EH (cell line): ENCODE data around the gene RNASEH2C.
A peak's percentile ranks its signal among the peaks of the same experiment; 100 is the strongest.
"Not testable (repeated sequence)": the region's sequence is repeated elsewhere in the genome, so short reads cannot be mapped to it uniquely, and the experiment has no call there.

Experiments used
- DNase-seq: peaks from one replicate; pipeline ENCODE4 v3.0.0-alpha.2; 2015; ENCODE audit warnings: low read depth

Gene RNASEH2C

DNA sequence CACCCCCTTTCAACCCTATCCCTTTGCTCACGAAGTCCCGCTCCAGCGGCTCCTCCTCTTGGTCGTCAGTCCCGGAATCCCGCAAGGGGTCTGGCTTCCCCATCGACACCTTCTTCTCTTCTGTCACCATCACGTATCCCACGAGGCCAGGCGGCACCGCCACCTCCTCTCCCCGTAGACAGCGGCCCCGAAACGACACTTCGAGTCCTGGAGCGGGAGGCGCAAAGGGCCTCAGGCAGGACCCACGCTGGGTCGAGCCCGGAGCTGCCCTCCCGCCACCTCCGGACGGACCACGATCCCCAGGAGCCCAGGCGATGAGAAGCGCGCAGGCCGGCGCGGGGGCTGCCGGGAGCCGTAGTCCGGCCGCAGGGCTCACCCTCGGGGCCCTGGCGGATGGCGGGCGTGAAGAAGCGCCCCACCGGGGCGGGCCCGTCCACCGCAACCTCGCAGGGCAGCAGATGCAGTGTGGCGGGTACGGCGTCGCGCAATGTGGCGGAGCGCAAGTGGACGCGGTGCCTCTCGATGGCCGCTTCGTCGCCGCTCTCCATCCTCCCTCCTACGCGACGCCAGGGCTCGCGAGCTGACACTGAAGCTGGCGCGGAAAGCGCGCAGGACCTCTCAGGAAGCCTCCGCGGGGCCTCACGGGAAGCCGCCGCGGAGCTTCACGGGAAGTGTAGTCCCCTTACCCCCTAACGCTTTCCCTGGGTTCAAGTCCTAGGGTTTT, at the start of gene RNASEH2C:
TSS of gene RNASEH2C (minus strand) at position 588 of the 724 bp plus-strand sequence. CDS start at position 548, 40 bp downstream.
- DNase-seq, result peak; percentile 83

DNA sequence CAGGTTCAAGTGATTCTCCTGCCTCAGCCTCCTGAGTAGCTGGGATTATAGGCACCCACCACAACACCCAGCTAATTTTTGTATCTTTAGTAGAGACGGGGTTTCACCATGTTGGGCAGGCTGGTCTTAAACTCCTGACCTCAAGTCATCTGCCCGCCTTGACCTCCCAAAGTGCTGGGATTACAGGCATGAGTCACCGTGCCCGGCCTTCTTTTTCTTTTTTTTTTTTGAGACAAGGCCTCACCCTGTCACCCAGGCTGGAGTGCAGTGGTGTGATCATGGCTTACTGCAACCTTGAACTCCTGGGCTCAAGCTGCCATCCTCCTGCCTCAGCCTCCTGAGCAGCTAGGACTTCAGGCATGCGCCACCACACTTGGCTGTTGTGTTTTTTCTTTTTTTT, 47.2 kb upstream of the RNASEH2C start:
- not testable (repeated sequence) for DNase-seq

DNA sequence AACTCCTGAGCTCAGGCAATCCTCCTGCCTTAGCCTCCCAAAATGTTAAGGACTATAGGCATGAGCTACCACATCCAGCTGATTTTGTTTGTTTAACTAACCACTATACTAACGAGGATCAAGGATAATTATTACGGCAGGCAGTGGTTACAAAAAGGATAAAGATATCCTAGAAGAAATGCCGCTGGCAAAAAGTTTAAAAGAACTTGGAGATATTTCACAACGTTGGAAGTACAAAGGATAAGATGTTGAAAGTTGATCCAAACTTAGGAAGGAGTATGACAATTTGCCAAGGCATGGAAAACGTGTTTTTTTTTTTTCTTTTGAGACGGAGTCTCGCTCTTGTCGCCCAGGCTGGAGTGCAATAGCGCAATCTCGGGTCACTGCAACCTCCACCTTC, 46.8 kb upstream of the RNASEH2C start:
- DNase-seq, result no peak

DNA sequence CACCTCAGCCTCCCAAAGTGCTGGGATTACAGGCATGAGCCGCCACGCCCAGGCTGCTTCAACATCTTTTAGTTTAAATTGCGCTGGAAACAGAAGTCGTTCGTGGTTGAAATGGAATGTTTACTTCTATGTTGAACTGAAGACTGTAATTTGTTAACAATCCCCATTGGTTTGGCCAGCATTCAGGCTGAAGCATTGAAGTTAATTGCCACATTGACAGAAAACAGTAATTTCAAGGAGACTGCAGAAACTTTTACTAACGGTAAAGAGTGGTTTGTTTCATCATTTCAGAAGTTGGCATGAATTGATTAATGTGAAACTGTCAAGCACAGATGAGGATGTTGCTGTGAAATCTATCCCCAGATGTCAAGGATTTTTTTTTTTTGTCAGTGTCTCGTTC, 45.9 kb upstream of the RNASEH2C start:
- peak; percentile 64 for DNase-seq

DNA sequence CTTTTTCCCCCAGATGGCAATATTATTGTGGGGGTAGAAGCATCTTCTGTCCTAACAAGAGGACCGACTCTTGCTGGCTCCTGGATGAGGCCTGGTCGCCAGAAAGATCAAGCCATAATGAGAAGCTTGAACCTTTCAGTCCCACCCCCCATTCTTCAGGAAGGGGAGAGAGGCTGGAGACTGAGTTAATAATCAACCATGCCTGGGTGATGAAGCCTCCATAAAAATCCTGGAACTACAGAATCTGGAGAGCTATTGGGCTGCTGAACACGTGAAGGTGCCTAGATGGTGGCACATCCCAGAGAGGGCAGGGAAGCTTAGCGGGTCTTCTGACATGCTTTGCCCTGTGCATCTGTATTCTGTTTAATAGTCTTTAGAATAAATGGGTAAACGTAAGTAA, 43.8 kb upstream of the RNASEH2C start:
- DNase-seq, result no peak

DNA sequence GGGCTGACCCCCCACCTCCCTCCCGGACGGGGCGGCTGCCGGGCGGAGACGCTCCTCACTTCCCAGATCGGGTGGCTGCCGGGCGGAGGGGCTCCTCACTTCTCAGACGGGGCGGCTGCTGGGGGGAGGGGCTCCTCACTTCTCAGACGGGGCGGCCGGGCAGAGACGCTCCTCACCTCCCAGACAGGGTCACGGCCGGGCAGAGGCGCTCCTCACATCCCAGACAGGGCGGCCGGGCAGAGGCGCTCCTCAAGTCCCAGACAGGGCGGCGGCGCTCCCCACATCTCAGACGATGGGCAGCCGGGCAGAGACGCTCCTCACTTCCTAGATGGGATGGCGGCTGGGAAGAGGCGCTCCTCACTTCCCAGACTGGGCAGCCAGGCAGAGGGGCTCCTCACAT, 42.2 kb upstream of the RNASEH2C start:
- DNase-seq, result not testable (repeated sequence)

DNA sequence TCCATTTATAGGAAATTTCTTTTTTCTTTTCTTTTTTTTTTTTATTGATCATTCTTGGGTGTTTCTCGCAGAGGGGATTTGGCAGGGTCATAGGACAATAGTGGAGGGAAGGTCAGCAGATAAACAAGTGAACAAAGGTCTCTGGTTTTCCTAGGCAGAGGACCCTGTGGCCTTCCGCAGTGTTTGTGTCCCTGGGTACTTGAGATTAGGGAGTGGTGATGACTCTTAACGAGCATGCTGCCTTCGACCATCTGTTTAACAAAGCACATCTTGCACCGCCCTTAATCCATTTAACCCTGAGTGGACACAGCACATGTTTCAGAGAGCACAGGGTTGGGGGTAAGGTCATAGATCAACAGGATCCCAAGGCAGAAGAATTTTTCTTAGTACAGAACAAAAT, 41.6 kb upstream of the RNASEH2C start:
- DNase-seq, result not testable (repeated sequence)

DNA sequence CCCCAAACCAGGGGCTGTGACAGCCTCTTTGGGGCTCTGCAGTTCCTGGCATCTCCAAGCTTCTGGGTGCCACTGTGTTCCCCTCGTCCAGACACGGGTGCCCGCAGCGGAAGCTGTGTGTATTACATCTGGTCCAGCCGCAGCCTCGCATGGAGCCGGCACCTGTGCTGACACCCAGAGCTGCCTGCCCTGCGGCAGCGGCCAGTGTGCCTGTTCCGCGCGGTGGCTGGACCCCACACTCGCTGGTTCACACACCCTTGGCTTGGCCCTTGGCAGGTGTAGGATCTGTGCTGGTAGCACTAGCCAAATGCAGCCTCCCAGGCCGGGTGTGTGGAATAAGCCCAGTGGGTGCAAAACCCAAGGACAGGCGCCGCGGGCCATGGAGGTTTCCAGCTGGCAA, 24.5 kb upstream of the RNASEH2C start:
- DNase-seq, result no peak

DNA sequence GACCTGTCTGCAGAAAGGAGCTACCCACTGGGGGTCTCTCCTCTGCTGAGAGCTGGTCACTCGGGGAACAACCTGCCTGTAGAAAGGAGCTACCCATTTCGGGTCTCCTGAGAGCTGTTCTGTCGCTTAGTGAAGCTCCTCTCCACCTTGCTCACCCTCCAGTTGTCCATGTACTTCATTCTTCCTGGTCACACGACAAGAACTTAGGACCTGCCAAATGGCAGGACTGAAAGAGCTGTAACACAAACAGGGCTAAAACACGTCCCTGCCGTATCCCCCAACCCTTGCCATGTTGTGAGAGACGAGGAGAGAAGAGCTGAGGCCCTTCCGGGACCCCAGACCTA, 24.1 kb upstream of the RNASEH2C start:
- no peak for DNase-seq

DNA sequence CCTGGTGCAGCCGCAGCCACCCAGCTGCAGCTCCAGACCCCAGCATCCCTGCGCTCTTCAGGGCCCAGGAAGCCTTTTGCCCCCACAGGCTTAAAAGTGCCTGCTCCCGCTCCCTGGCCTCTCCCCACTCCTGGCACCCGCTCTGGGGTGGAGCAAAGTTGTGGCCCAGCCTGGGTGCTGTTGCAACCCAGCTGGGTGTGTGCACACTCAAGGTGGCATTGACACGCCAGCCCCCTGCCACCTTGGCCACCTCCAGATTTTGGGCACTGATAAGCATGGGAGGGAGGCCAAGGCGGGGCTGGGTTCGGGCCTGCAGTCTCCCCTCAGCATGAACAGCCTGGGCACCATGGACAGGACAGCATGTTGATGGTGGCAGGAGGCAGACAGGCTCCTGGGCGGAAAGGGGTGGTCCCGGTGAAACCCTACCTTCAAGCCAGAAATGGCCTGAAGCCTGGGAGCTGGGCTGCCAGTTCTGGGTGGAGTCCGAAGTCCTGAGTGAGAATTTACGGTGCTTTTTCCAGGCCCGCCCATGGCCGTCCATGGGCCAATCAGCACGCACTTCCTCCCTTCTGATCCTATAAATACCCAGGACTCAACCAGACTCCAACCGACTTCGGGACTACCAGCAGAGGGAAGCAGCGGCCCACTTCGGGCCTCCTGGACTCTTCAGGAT, 23.6 kb upstream of the RNASEH2C start:
- peak; percentile 46 for DNase-seq

DNA sequence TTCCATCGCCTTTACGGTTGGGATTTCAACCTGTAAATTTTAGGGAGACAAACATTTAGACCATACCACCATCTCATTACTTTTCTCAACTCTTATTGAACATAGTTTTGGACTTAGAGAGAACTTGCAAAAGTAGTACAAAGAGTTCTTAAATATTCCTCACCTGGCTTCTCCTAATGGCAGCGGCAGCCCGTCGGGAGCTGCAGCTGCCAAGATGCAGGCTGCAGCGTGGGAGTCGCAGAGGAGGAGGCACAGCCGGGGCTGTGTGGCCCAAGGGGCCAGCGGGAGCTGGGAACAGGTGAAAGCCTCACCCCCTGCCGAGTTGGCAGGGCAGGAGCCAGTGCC, 23.1 kb upstream of the RNASEH2C start:
- DNase-seq, result no peak

DNA sequence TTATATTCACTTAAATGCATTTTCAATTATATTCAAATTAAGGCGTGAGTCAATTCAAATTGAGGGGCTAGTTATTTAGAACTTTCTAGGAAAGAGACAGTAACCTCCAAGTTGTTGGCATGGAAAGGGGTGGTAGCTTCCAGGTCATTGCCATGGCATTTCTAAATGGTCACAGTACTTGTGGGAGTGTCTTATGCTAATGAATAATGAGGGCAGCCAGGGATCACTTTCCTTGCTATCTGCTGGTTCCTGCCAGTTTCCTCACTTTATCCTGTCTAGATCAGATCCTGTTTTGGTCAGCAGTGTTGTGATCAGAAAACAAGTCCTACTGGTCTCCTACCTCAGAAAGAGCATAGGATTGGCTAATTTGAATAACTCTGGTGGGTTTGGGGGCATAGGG, 21.8 kb upstream of the RNASEH2C start:
- no peak for DNase-seq

DNA sequence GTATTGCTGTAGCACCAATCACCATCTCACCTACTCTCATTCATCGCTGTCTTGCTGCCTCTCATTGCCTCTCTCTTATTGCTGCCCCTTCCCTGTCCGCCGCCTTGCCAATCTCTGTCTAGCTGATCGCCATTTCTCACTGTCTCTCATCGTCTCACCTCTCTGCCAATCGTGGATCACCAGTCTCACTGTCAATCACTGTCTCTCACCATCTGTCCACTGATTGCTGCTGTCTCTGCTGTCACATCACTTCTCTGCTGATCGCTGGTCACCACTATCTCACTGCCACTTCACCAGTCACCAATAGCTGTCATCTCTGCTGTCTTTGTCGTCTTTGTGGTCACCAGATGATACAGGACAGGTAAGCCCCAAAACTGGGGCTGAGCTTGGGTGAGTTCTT, 20.6 kb upstream of the RNASEH2C start:
- no peak for DNase-seq

DNA sequence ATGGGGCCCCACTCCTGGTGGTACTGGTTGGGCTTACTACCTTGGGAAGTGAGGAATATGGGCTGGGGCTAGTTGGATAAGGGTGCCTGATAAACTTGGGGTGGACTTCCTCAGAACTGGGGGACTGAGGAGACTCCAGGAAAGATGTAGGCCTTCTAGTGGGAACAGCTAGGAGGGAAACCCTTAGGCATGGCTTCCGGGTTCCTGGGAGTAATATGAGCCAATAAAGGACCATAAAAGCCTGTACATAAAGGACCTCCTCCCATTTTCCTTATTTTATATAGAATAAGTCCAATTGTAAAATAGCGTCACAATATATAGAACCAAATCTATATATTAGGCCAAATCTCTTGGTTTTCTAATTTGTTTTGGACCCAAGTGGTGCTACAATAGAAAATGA, 18.4 kb upstream of the RNASEH2C start:
- no peak for DNase-seq

DNA sequence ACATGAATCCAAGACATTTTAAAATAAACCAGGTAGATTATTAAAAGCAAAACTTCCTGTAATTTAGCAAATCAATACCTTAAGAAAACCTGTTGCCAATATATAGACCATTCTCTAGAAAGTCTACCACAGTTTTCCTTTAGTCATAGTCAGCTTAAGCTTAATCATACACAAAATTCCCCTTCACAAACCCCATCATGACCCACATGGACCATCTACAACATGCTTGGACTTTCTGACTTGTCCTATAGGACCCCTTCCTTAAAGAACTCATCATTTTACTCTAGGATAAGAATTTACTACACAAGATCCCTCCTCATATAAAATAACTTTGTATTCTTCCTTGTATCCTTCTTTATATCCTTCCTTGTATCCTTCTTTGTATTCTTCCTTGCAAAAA, 16.2 kb upstream of the RNASEH2C start:
- no peak for DNase-seq

DNA sequence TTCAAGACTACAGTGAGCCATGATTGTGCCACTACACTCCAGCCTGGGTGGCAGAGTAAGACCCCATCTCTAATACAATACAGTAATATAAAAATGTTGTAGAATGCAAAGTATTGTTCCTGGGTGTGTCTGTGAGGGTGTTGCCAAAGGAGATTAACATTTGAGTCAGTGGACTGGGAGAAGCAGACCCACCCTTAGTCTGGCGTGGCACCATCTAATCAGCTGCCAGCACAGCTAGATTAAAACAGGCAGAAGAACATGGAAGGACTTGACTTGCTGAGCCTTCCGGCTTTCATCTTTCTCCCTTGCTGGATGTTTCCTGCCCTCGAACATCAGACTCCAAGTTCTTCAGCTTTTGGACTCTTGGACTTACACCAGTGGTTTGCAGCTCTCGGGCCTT, 14.5 kb upstream of the RNASEH2C start:
- DNase-seq, result not testable (repeated sequence)

DNA sequence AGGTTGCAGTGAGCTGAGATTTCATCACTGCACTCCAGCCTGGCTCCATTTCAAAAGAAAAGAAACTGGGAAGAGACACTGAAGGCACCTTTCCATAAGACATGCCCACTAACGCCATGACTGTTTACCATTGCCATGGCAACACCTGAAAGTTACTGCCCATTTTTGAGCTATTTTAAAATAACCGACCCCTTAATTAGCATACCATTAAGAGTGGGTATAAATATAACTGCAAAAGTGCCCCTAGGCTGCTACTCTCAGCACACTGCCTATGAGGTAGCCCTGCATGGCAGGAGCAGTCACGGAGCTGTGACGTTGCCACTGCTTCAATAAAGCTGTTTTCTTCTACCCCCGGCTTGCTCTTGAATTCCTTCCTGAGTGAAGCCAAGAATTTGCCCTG, 9.9 kb upstream of the RNASEH2C start:
- DNase-seq, result no peak

DNA sequence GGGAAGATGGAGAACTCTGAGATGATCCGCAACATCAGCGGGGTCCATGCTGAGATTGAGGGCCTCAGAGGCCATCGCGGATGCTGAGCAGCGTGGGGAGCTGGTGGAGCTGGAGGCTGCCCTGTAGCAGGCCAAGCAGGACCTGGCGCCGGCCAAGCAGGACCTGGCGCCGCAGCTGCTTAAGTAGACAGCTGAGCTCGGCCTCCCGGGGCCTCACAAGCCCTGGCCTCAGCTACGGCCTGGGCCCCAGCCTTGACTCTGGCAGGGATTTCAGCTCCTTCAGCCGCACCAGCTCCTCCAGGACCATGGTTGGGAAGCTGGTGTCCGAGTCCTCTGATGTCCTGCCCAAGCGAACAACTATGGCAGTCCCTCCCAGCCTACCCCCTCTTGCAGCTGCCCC, 7.3 kb upstream of the RNASEH2C start:
- no peak for DNase-seq

DNA sequence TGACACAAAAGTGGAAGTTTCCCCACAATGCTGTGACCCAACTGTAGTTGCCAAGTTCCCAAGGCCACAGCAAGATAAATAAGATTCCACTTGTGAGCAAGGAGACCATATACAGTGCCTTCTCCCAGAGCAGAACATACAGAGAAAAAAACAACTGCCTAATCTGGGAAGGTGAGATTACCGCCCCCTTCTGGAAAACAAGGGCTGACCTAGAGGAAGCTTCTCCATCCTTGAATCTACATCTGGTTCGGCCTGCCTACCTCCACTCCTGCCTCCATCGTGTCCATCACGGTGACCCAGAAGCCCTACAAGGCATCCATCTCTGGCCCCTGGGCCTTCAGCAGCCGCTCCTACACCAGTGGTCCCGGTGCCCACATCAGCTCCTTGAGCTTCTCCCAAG, 6.1 kb upstream of the RNASEH2C start:
- DNase-seq, result no peak

DNA sequence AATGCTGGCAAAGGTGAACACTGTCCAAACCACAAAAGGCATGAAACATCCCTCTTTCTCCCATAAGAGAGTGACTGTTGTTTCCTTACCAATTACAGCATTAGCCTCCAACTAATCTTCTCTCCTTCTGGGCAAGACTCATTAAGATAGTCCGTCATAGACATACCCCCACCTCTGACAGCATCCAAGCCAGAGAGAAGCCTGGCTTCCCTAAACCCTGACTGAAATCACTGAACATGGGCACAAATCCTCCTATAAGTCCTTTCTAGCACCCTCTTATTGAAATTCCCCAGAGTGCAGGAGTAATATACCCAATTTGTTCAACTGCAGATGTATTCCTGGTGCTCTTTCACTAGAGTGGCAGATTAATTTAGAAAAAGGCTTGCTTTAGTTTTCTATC, 1.7 kb upstream of the RNASEH2C start:
- no peak for DNase-seq

DNA sequence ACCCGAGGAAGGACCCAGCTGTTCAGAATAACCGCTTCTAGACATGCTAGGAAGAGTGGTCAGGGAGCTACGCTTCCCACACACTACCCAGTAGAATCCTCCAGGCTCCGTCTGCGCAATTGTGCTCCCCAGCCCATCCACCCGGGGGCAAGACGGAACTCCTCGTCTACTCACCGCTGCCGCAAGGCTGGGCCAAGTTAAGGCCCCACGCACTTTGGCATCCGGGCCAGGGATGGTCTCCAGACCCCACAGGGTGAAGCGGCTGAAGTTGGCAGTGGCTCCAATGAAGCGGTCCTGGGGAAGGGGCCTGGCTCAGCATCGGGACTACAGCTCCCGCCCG, 757 bp downstream of the RNASEH2C start:
- peak; percentile 50 for DNase-seq

DNA sequence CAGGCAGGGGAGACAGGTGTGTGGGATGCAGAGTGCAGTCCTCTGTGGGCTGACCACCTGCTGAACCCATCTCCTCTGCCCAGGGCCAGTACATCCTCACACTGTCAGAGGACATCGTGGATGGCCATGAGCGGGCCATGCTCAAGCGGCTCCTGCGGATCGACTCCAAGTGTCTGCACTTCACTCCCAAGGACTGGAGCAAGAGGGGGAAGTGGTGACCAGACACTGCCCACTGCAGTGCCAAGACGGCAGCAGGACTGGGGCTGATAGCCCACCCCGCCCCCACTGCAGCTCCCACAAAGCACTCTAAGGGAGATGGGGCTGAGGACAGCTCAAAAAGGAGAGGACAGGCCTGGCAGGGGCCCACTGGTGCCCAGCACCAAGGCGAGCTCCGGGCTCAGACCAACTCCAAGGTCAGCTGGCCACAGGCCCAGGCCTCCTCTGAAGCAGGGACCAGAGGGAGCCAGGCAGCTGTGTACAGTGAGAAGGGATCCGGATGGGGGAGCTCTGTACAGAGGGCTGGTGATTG, 1.6 kb downstream of the RNASEH2C start:
- peak; percentile 17 for DNase-seq

DNA sequence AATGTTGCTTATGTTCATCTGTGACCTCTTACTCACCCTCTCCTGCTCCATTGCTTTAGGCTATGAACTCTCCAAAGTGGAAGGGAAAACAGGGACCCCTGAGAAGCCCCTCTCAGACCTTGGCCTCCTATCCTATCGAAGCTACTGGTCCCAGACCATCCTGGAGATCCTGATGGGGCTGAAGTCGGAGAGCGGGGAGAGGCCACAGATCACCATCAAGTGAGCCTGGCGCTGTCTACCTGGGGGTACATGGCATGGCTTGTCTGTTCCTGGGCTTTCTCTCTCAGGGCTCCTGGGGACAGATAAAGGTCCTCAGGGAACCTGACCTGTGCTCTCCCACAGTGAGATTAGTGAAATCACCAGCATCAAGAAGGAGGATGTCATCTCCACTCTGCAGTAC, 2.1 kb downstream of the RNASEH2C start:
- no peak for DNase-seq

DNA sequence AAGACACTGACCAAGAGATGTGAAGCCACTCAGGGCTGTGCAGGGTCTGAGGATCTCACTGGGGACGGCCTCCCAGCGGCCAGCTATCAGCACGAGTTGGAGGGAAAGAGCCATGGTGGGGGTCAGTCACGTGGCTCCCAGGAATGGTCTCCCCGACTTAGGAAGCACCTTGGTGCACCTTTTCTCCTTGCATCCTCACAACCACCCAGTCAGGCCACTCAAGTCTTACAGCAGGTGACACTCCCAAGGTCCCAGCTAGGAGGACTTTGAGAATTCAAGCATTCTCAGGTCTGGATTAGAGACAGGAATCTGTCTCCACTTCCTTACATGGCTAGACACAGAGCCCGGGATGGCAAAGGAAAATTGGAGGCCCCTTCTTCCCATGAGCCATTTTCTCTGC, 2.7 kb downstream of the RNASEH2C start:
- DNase-seq, result no peak
